A673 (cell line): ENCODE data around the gene SYNC. TPM values are rescaled to one million over a fixed set of nuclear protein-coding genes. Genes with fewer than 3 reads are reported as not detected.

ENCODE experiments used
- BruUV-seq: library from RNA; stranded (reverse); fragments of 400-500 nt; replicated peaks from 2 replicates; lab custom pipeline; 2021; lab: Mats Ljungman, UMichigan
- CTCF ChIA-PET: fragments of 300-600 bp; sonication (Branson Sonifier 250); formaldehyde crosslinking; loops from one replicate; lab custom pipeline; 2022; ENCODE audit warnings: antibody characterized with exemption; lab: Charles Lee
- POLR2A ChIA-PET: fragments of 300-600 bp; sonication (Branson Sonifier 250); formaldehyde crosslinking; loops from one replicate; lab custom pipeline; 2022; ENCODE audit warnings: antibody characterized with exemption; ENCODE audit not compliant: low non-redundant PET; lab: Charles Lee
- DNase-seq: peaks from one replicate; pipeline ENCODE4 v3.0.0-alpha.2; 2015; ENCODE audit warnings: low spot score
- H3K27ac ChIP-seq: fragments of 200-600 bp; sonication (generic); 2 replicates; pipeline ENCODE4 v1.5.1; 2016; ENCODE audit warnings: mixed run types, low read depth, mild to moderate bottlenecking, mixed read lengths, antibody characterized with exemption, low read length; ENCODE audit not compliant: poor library complexity, severe bottlenecking
- H3K27me3 ChIP-seq: fragments of 200-600 bp; sonication (generic); replicated peaks from 2 replicates; pipeline ENCODE4 v1.6.1; 2017; ENCODE audit warnings: mixed run types, low read depth, mild to moderate bottlenecking, mixed read lengths, antibody characterized with exemption, low read length; ENCODE audit not compliant: insufficient read depth, poor library complexity
- H3K36me3 ChIP-seq: fragments of 200-600 bp; sonication (generic); 2 replicates; pipeline ENCODE4 v1.6.1; 2016; ENCODE audit warnings: mixed run types, mild to moderate bottlenecking, mixed read lengths, antibody characterized with exemption, low read length; ENCODE audit not compliant: insufficient read depth, poor library complexity, severe bottlenecking
- H3K4me1 ChIP-seq: fragments of 200-600 bp; sonication (generic); 2 replicates; pipeline ENCODE4 v1.6.1; 2017; ENCODE audit warnings: mixed run types, mild to moderate bottlenecking, mixed read lengths, antibody characterized with exemption, low read length; ENCODE audit not compliant: insufficient read depth, poor library complexity, severe bottlenecking
- H3K4me3 ChIP-seq: fragments of 200-600 bp; sonication (generic); 2 replicates; pipeline ENCODE4 v1.5.1; 2016; ENCODE audit warnings: low read depth, mixed run types, mild to moderate bottlenecking, mixed read lengths, low read length; ENCODE audit not compliant: poor library complexity, severe bottlenecking
- H3K9me3 ChIP-seq: fragments of 200-600 bp; sonication (generic); 2 replicates; pipeline ENCODE4 v1.6.1; 2016; ENCODE audit warnings: mixed run types, low read depth, mild to moderate bottlenecking, mixed read lengths, antibody characterized with exemption, low read length; ENCODE audit not compliant: poor library complexity, severe bottlenecking
- CTCF ChIP-seq: fragments of 300-800, 200-600 bp; sonication (generic); conservative IDR thresholded peaks from 2 replicates; pipeline ENCODE4 v1.5.1; 2017; ENCODE audit warnings: low read depth, mild to moderate bottlenecking, antibody characterized with exemption, low read length, moderate library complexity, mixed read lengths
- EZH2 ChIP-seq: fragments of 200-600 bp; sonication (generic); IDR thresholded peaks from 2 replicates; pipeline ENCODE4 v1.6.1; 2017; ENCODE audit warnings: borderline replicate concordance, low read depth, mild to moderate bottlenecking, mixed read lengths, antibody characterized with exemption, low read length; ENCODE audit not compliant: poor library complexity, severe bottlenecking
- intact Hi-C: fragments of 100-400 bp; cut with micrococcal nuclease; formaldehyde crosslinking; loops from one replicate; pipeline ENCODE4 v1.10.0; 2022; ENCODE audit not compliant: unreplicated experiment
- total RNA-seq: library from RNA; stranded (reverse); gene quantifications from 2 replicates; pipeline ENCODE4 v1.2.3, GENCODE V29; 2021

SYNC gene
- total RNA-seq, 1 experiment from 2014 or later: 0.71 TPM

- no peak overlapping the region for H3K4me3 ChIP-seq
- H3K27me3 ChIP-seq: no peaks in the 10 kb centered on the region
- CTCF ChIA-PET: no interaction called here
- POLR2A ChIA-PET: interaction anchor here (0.6 kb wide), 1 partner anchor 13 kb away, joined by 9 read pairs; no protein-coding TSS in a partner anchor
- peak; percentile 40 for DNase-seq
- no peaks in the 10 kb centered on the region for H3K36me3 ChIP-seq
- no TSS peak for BruUV-seq
- no peaks in the 10 kb centered on the region for H3K4me1 ChIP-seq
- H3K9me3 ChIP-seq: no peaks in the 10 kb centered on the region
- intact Hi-C loops: no loop called here
- no peak overlapping the region for H3K27ac ChIP-seq
- TF ChIP-seq CTCF (no peak), EZH2 (no peak)
Observed at GRCh38 chr1:32736812-32737791, 34.5 kb upstream of the SYNC start.

GRCh38 chr1:32733582-32734321, 31.2 kb upstream of the SYNC start:
- Histone ChIP-seq H3K9me3 (no peaks in the 10 kb centered on the region), H3K27ac (no peak overlapping the region), H3K4me1 (no peaks in the 10 kb centered on the region), H3K36me3 (no peaks in the 10 kb centered on the region), H3K27me3 (no peaks in the 10 kb centered on the region), H3K4me3 (no peak overlapping the region)
- CTCF ChIA-PET: no interaction called here
- POLR2A ChIA-PET: interaction anchor here (0.7 kb wide), 1 partner anchor 30 kb away, joined by 13 read pairs; no protein-coding TSS in a partner anchor
- intact Hi-C loops: no loop called here
- TF ChIP-seq CTCF: no peak
- TF ChIP-seq EZH2: no peak
- no peak for DNase-seq
- BruUV-seq: no TSS peak

- no peaks in the 10 kb centered on the region for H3K36me3 ChIP-seq
- H3K9me3 ChIP-seq: no peaks in the 10 kb centered on the region
- no peak overlapping the region for H3K27ac ChIP-seq
- H3K4me1 ChIP-seq: peaks cover 14% of the 10 kb centered on the region
- no peak overlapping the region for H3K4me3 ChIP-seq
- ChIA-PET CTCF (no interaction called here), POLR2A (no interaction called here)
- no peak for DNase-seq
- TF ChIP-seq CTCF (no peak), EZH2 (no peak)
- intact Hi-C loops: no loop called here
- no TSS peak for BruUV-seq
- no peaks in the 10 kb centered on the region for H3K27me3 ChIP-seq
Observed at GRCh38 chr1:32729254-32730046, 26.9 kb upstream of the SYNC start.
